ENCODE measurements around the gene HPX.

The HPX gene

DNA sequence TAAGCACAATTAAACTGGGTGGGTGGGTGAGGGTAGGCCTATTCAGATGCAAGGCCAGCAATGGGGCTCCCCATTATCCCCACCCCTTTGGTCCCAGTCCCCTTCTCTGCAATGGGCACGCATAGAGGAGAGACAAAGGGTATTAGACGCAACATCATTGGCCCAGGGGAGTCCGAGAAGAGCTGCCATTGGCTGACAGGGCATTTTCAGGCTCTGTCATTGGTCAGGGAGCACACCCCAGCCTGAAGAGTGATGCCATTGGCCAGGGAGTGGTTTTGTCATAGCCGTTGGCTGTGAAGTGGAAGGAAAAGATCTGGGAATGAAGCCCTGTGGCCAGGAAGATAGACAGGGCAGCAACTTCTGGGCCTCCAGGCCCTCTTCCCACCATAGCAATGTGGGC lies 35.8 kb upstream of the HPX start:
- TF ChIP-seq, protein P1, sequence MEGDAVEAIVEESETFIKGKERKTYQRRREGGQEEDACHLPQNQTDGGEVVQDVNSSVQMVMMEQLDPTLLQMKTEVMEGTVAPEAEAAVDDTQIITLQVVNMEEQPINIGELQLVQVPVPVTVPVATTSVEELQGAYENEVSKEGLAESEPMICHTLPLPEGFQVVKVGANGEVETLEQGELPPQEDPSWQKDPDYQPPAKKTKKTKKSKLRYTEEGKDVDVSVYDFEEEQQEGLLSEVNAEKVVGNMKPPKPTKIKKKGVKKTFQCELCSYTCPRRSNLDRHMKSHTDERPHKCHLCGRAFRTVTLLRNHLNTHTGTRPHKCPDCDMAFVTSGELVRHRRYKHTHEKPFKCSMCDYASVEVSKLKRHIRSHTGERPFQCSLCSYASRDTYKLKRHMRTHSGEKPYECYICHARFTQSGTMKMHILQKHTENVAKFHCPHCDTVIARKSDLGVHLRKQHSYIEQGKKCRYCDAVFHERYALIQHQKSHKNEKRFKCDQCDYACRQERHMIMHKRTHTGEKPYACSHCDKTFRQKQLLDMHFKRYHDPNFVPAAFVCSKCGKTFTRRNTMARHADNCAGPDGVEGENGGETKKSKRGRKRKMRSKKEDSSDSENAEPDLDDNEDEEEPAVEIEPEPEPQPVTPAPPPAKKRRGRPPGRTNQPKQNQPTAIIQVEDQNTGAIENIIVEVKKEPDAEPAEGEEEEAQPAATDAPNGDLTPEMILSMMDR (conservative IDR thresholded peaks at IDR 0.05; ENCODE audit: low read depth, low read length): no peak
- Histone ChIP-seq H3K4me1 (ENCODE audit: low read depth, poor library complexity, severe bottlenecking) (peaks cover 15% of the 10 kb centered on the region), H3K4me2 (no peak overlapping the region), H3K9ac (no peak overlapping the region), H3K4me3 (IDR thresholded peaks at IDR 0.05; ENCODE audit: insufficient read depth, low read depth, low read length) (no peak overlapping the region), H4K20me1 (ENCODE audit: insufficient read depth) (no peaks in the 10 kb centered on the region), H3K79me2 (ENCODE audit: insufficient read depth, low read depth) (peaks cover 11% of the 10 kb centered on the region; the same call in 1 of the 2 replicates), H3K27me3 (ENCODE audit: insufficient read depth, low read depth) (no peaks in the 10 kb centered on the region), H2AFZ (ENCODE audit: low read depth) (no peak overlapping the region), H3K27ac (no peak overlapping the region), H3K36me3 (ENCODE audit: insufficient read depth) (no peaks in the 10 kb centered on the region)

DNA sequence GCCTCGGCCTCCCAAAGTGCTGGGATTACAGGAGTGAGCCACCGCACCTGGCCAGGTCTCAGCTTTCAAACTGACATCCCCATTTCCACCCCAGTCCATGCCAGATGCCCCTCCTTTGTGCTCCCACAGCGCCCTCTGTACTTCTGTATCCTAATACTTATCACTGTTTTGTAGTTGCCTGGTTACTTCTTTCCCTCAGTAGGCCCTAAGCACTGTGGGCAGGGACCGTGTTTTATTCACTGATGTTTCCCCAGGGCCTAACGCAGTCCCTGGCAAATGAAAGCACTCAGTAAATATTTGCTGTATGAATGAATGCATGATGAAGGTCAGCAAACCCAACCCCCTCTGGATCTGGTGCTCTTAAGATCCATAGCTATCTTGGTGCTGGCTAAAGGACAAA lies 35.1 kb upstream of the HPX start:
- no peak overlapping the region for H2AFZ ChIP-seq (ENCODE audit: low read depth)
- H3K4me1 ChIP-seq (ENCODE audit: low read depth, poor library complexity, severe bottlenecking): peaks cover 15% of the 10 kb centered on the region
- H3K27me3 ChIP-seq (ENCODE audit: insufficient read depth, low read depth): no peaks in the 10 kb centered on the region
- H4K20me1 ChIP-seq (ENCODE audit: insufficient read depth): no peaks in the 10 kb centered on the region
- H3K4me2 ChIP-seq: no peak overlapping the region
- no peak overlapping the region for H3K4me3 ChIP-seq (IDR thresholded peaks at IDR 0.05; ENCODE audit: insufficient read depth, low read depth, low read length)
- TF ChIP-seq, protein P1 (conservative IDR thresholded peaks at IDR 0.05; ENCODE audit: low read depth, low read length): no peak
- H3K27ac ChIP-seq: no peak overlapping the region
- no peaks in the 10 kb centered on the region for H3K36me3 ChIP-seq (ENCODE audit: insufficient read depth)
- no peak overlapping the region for H3K9ac ChIP-seq
- peaks cover 7% of the 10 kb centered on the region; the same call in 1 of the 2 replicates for H3K79me2 ChIP-seq (ENCODE audit: insufficient read depth, low read depth)

DNA sequence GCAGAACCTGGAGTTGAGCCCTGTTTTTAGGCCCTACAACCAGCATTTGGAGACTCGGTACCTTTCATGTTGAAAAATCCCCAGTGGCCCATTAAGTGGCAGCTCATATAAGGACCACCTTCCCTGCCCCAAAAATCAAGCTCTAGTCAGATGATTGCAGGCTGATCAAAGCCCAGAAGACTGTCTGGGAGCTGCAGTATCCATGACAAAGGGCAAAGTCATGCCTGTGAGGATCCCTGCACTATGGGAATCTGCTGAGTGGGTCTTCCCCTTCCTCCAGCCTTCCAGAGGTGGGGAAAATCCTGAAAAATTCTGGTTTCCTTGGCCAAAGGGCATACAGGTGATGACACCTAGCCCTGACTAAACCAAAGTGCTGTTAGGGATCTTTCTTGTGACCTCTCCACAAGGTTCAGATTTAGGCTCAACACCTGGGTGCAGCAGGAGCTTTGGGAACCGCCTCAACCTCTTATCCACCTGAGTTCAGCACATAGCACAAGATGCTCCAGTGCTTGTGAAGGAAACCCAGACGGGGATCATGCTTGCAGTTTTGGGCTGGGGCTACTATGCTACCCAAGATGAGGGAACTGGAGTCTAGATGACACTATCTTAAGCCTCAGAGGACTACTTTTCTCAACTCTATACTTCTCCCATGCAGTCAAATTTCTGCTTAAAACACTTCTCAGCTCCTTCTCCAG lies 34.2 kb upstream of the HPX start:
- H3K27ac ChIP-seq: no peak overlapping the region

DNA sequence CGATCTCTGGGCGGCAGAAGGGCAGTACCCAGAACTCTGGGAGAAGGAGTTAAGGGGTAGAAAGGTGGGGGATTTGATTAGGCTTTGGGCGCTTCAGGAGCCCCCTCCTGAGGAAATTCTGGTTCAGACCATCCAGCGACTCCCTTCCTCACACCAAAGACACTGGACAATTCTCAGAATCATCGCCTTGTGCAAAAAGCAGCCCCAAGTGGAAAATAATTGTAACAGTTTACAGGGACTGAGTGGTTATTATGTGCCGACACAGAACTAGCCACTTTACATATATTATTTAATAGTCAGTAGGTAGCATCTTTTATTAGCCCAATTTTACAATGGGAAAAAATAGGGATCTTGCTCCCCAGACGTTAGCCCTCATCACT lies 33.6 kb upstream of the HPX start:
- no peaks in the 10 kb centered on the region for H3K36me3 ChIP-seq (ENCODE audit: insufficient read depth)
- H3K27ac ChIP-seq: no peak overlapping the region
- no peak overlapping the region for H3K9ac ChIP-seq
- H3K4me3 ChIP-seq (IDR thresholded peaks at IDR 0.05; ENCODE audit: insufficient read depth, low read depth, low read length): no peak overlapping the region
- H2AFZ ChIP-seq (ENCODE audit: low read depth): peak overlapping the region; percentile 64; the same call in 1 of the 2 replicates
- no peaks in the 10 kb centered on the region for H4K20me1 ChIP-seq (ENCODE audit: insufficient read depth)
- peak overlapping the region; percentile 60 for H3K4me2 ChIP-seq
- H3K79me2 ChIP-seq (ENCODE audit: insufficient read depth, low read depth): no peaks in the 10 kb centered on the region
- no peaks in the 10 kb centered on the region for H3K27me3 ChIP-seq (ENCODE audit: insufficient read depth, low read depth)
- TF ChIP-seq, protein P1 (conservative IDR thresholded peaks at IDR 0.05; ENCODE audit: low read depth, low read length): no peak
- H3K4me1 ChIP-seq (ENCODE audit: low read depth, poor library complexity, severe bottlenecking): peaks cover 7% of the 10 kb centered on the region

More for the DNA sequence above, 34.2 kb upstream of the HPX start:
- Histone ChIP-seq H3K9ac (no peak overlapping the region), H4K20me1 (ENCODE audit: insufficient read depth) (no peaks in the 10 kb centered on the region), H3K4me1 (ENCODE audit: low read depth, poor library complexity, severe bottlenecking) (peaks cover 9% of the 10 kb centered on the region), H3K79me2 (ENCODE audit: insufficient read depth, low read depth) (no peaks in the 10 kb centered on the region), H3K4me3 (IDR thresholded peaks at IDR 0.05; ENCODE audit: insufficient read depth, low read depth, low read length) (no peak overlapping the region), H3K4me2 (no peak overlapping the region), H3K36me3 (ENCODE audit: insufficient read depth) (no peaks in the 10 kb centered on the region), H3K27me3 (ENCODE audit: insufficient read depth, low read depth) (no peaks in the 10 kb centered on the region), H2AFZ (ENCODE audit: low read depth) (no peak overlapping the region)
- TF ChIP-seq, protein P1 (conservative IDR thresholded peaks at IDR 0.05; ENCODE audit: low read depth, low read length): no peak
